NCI-H2227 treated with DMSO at 0.1 percent for 48 hours (cell line): ENCODE results near the gene B4GALT3.

Experiments
- DNase-seq: peaks from one replicate; lab custom pipeline; 2025; lab: John Stamatoyannopoulos, UW

The B4GALT3 gene

DNA sequence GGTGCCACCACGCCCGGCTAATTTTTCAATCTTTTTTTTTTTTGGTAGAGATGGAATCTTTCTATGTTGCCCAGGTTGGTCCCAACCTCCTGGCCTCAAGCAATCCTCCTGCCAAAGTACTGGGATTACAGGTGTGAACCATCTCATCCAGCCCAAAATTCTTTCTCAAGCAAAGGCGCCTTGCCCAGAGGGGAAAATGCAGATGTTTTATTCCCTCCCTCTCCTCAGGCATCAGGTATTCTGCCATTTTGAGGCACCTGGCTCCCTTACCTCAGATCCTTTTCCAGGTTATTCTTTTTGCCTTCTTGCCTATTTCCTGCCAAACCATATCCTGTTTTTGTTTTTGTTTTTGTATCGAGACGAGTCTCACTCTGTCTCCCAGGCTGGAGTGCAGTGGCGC, 11.1 kb upstream of the B4GALT3 start:
- no peak for DNase-seq

DNA sequence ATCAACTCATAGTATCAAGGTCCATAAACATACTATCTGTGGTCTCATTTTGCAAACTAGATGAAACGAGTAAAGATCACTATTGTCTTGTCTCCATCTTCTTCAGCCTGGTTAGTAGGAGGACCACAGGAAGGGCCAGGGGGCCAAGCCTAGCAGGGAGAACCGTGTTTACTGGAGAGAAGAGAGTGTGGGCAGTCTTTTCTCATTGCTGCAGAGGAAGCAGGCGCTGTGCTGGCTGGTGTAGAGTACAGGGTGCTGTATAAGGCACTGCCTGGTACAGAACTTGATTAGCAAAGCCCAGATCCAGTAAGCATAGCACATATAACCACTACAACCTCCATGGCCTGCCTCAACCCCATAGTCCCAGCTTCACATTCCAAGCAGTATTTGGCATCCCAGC, 10.0 kb upstream of the B4GALT3 start:
- DNase-seq: no peak

DNA sequence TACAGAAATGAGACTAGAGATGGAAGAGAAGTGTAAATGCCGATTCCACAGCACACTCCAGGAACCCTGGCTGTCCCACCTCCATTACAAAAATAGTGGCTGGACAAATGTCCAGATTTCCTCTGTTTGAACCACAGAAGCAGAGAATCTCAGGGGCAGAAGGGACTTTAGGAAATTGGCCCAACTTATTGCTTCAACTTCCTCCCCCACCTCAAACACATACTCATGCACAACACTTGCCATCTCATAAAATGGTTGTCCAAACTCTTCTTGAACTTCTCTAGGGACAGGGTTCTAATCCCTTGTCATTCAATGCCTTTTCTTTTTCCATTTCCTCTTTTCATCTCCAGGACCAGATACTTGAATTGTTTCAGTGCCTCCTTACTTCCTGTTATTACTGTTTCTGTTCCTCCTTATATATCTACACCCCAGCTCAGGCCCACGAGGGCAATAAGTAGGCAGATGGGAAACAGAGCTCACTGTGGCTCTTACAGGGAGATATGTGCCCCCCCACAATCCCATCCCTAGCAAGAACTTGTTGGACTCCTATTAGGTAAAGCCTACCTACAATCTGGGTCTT, 8.5 kb upstream of the B4GALT3 start:
- no peak for DNase-seq

- no peak for DNase-seq
Observed at GRCh38 chr1:161185282-161185682, 8.0 kb upstream of the B4GALT3 start.

GRCh38 chr1:161182214-161182613, 4.9 kb upstream of the B4GALT3 start:
- no peak for DNase-seq

DNA sequence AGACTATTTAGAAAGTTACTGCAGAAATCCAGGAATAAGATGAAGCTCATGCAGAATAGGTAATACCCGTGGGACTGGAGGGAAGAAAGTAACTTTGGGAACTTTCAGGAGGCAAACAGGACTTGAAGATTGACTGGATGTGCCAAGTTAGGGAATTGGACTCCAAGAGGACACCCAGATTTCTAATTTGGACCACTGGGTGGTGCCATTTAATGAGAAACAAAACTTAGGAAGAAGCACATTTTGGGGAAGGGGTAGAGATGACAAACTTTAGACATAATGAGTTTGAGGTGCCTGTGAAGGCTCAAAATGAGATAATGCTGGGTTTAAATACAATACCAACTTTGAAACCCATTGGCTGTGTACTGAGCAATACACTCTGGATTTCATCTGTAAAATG, 3.3 kb upstream of the B4GALT3 start:
- DNase-seq: no peak

DNA sequence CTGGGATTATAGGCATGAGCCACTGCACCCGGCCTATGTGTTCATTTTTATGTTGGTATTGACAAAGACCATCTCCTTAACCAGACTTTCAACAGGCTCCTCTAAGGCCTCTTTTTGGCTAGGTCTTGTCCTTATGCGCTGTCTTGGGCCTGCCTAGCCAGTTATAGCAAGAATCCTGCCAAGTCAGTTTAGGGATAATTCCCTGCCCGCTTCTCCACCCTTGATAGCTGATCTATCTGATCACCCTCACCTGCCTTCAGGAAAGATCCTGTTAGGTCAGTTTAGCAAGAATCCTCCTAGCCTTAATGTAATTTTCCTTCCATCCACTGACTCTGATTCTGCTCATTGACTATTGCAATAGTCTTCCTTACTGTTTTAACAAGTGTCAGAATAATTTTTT, 2.4 kb upstream of the B4GALT3 start:
- no peak for DNase-seq

DNA sequence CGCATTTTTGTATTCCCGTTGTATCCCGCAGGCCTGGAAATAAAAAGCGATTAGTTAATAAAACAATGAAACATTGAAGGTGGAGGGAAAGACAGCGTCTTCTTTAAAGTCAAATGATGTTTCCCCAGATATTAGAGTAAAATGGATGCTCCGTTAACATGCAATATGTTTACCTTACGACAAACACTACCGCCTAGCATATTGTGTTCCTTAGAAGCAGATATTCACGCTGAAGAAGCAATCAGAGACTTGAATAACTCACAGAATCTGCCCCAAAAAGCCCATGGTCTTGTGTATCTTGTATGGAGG, 583 bp upstream of the B4GALT3 start:
- DNase-seq: no peak

- DNase-seq: no peak
Observed at GRCh38 chr1:161176468-161177111, 717 bp downstream of the B4GALT3 start.

DNA sequence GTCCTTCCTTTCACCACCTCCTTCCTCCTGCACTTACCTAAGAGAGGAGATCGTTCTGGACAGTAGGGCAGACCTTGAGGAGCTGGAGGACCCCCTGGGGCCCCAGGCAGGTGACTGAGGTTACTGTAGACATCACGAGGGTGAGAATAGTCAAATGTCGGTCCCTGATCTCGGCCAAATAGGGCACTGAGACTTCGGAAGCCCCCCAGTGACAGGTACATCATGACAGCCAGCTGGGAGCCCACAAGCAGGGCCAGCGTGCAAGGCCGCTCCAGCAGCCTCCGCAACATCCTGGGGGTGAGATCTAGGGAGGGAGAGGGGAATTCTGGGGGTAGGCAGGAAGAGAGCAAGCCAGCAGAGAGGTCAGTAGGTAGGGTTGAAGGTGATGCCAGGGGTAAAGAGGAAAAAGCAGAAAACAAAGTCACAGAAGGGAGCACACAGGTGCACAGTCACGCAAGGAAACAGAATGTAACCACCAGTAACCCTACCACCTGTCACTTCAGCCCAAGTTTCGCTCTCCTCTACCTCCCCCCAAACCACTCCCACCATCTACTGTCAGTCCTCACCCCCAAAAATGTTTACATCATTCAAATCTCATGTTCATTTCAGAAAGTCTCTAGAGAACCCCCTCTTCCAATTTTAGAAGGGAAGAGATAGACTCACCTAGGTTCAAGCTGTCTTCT, 1.4 kb downstream of the B4GALT3 start:
- no peak for DNase-seq

- no peak for DNase-seq
Observed at GRCh38 chr1:161174911-161175310, 2.4 kb downstream of the B4GALT3 start.

DNA sequence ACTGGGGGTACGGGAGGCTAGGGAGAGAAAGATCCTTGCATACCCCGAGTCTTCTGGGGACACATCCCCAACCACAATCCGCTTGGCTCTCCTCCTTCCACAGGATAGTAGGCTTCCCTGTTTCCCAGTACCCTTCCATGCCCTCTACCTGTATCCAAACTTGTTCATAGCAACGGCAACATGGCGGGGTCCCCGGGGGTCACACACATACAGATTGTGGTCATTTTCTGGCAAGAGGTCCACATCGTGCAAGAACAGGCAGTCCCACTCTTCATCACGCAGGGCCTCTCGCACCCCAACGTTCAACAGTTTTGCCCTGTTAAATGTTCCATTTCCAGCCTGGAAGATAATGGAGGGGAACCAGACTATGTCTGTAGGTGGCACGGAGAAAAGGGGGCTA, 3.6 kb downstream of the B4GALT3 start:
- DNase-seq: no peak

- DNase-seq: no peak
Observed at GRCh38 chr1:161172776-161173376, 4.4 kb downstream of the B4GALT3 start.

DNA sequence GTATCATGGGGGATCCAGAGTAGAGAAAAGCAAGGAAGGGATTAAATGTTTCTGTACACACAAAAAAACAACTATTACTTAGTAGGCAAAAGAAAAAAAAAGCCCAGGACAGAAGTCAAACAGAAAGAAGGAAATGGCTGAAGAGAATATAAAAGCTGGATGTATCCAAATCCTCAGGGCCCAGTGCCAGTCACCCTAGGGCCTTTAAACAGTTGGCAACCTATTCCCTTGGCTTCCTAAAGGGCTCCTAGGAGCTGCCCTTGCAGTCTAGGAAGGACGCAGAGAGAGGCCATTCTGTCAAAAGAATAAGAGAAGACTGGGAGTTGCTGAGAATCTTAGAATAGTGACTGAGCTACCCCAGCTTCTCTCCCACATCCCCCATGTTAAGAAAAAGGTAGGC, 5.0 kb downstream of the B4GALT3 start:
- DNase-seq: no peak

GRCh38 chr1:161171696-161172095, 5.6 kb downstream of the B4GALT3 start:
- DNase-seq: no peak

DNA sequence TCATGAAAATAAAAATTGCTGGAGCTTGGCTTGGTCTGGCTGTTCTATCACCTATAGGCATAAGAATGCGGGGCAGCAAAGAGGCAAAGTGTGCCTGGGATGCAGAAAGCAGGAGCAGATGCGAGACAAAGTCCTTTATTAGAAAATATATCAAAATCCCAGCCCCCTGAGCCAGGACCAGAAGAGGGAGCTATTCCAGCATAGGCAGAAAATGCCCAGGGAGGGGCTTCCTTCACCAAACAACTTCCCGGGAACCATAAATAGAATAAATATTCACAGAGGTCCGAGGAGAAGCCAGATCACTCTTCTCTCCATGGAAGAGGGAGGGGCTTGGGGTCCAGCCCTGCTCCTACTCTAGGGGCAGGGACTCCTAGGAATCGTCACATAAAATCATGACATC, 6.1 kb downstream of the B4GALT3 start:
- DNase-seq: no peak

DNA sequence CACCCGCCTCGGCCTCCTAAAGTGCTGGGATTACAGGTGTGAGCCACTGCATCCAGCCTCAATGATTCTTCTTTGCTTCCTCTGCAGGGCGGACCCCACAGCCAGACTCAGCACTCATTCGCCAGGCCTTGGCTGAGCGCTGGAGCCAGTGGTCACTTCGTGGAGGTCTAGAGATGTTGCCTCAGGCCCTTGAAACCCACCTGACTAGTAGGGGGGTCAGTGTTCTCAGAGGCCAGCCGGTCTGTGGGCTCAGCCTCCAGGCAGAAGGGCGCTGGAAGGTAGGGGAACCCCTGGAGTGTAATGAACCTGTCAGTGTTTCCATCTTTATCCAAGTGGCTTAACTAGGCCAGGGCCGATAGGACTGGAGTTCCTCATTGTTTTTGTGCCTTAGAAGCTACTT, 8.4 kb downstream of the B4GALT3 start:
- no peak for DNase-seq

DNA sequence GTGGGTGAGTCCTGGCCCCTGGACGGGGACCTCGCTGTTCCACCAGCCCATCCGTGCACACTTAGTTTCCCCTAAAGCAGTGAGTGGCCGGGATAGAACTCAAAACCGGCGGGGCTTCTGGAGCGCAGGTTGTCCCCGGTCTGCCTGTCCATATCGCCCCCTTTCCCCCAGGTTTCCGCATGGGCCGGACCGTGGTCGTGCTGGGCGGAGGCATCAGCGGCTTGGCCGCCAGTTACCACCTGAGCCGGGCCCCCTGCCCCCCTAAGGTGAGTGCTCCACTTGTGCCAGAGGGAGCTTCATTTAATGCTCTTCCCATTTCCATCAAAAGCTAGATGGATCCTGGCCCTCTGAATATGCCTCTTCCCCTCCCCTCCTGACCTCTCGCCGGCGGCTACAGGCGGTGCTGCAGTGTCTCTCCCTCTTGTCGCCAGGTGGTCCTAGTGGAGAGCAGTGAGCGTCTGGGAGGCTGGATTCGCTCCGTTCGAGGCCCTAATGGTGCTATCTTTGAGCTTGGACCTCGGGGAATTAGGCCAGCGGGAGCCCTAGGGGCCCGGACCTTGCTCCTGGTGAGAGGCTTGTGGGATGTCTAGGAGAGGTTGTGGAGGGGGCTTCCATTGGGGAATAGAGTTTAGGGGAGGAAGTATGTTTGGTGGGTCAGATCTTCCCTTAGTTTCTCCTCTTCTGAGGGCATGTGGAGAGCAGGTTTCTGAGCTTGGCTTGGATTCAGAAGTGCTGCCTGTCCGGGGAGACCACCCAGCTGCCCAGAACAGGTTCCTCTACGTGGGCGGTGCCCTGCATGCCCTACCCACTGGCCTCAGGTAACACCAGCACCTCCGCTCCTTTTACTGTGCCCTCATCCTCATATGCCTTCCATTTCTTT, 10.4 kb downstream of the B4GALT3 start:
- DNase-seq: peak; percentile 18

GRCh38 chr1:161165742-161166668, 11.3 kb downstream of the B4GALT3 start, which contains the start of gene PPOX:
Gene PPOX, plus strand, starts transcription at chr1:161166426. Its CDS starts 422 bp downstream, at chr1:161166848.
- DNase-seq: peak; percentile 99

GRCh38 chr1:161164901-161165610, 12.3 kb downstream of the B4GALT3 start:
- DNase-seq: no peak

- DNase-seq: no peak
Observed at GRCh38 chr1:161163793-161164192, 13.5 kb downstream of the B4GALT3 start.
